Stimulated activated CD4-positive, alpha-beta T cell treated with anti-CD3 and anti-CD28 coated beads, TNF-alpha, amount 100 ng/mL, for 1 hour (primary cell): ENCODE results near the gene KCNK17.

Experiments
- DNase-seq, 3 donors: peaks; one replicate each; pipeline ENCODE4 v3.0.0-alpha.2; 2020; ENCODE audit warnings: low read depth in 3 of 3, low spot score in 1 of 3

Gene KCNK17

GRCh38 chr6:39269961-39270360 is 44.3 kb downstream of the KCNK17 start:
- DNase-seq = no peak

GRCh38 chr6:39268721-39269120 is 45.5 kb downstream of the KCNK17 start:
- no peak for DNase-seq

GRCh38 chr6:39268171-39268570 is 46.0 kb downstream of the KCNK17 start:
- DNase-seq = no peak

- DNase-seq = no peak
These were observed 47.4 kb downstream of the KCNK17 start for GRCh38 chr6:39266782-39267355.

GRCh38 chr6:39266375-39266774 is 47.8 kb downstream of the KCNK17 start:
- no peak for DNase-seq

GRCh38 chr6:39263303-39264037 is 50.7 kb downstream of the KCNK17 start:
- DNase-seq = no peak

GRCh38 chr6:39261751-39262150 is 52.5 kb downstream of the KCNK17 start:
- no peak for DNase-seq

GRCh38 chr6:39260953-39261352 is 53.3 kb downstream of the KCNK17 start:
- no peak for DNase-seq

GRCh38 chr6:39260456-39260855 is 53.8 kb downstream of the KCNK17 start:
- no peak for DNase-seq

- DNase-seq = no peak
These were observed 57.8 kb downstream of the KCNK17 start for GRCh38 chr6:39256294-39256940.

GRCh38 chr6:39254999-39255535 is 59.2 kb downstream of the KCNK17 start:
- no peak for DNase-seq

GRCh38 chr6:39251406-39251805 is 62.8 kb downstream of the KCNK17 start:
- DNase-seq = no peak

GRCh38 chr6:39250507-39250906 is 63.7 kb downstream of the KCNK17 start:
- DNase-seq = no peak

- no peak for DNase-seq
These were observed 64.9 kb downstream of the KCNK17 start for GRCh38 chr6:39249278-39249677.
